ENCODE data around the gene RNF6. TPM values are rescaled to one million over a fixed set of nuclear protein-coding genes. Genes with fewer than 3 reads are reported as not detected.

RNF6 gene
- total and polyA plus RNA-seq, 2 experiments from 2014 or later, result 43.7 to 50.6 TPM

DNA sequence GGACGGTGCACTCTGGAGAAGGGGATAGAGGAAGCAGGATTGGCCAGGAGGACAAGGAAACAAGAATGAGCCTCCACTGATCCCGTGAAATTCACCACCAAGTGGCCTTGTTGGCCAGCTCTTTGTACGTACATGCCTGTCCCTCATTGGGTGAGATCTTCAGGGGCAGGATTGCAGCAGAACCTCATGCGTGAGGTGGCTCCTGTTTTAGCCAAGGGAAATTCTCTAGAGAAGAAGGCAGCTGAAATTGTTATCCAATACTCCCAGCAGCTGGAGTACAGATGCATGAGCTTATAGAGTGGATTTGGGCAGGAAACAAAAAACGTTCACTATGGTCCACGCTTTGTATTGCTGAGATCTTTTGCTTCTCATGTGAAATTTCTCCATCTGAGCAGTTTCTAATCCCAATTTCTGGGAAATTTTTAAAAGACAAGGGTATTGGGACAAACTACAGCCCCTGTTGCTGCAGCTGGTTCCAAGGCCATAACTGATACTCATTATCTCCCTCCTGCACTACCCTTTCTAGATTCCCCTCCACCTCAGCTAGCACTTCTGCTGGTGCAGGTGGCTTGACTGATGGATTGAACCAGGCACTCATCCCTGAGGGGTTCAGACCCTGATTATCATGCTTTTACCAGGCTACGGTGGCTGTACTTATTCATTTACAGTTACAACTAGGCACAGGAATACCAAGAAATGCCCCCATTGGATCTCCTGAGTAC lies 3.9 kb upstream of the RNF6 start:
- H4K20me1 ChIP-seq (ENCODE audit: insufficient read depth), result no peaks in the 10 kb centered on the region
- H3K27me3 ChIP-seq (replicated peaks; ENCODE audit: insufficient read depth), result no peaks in the 10 kb centered on the region
- in situ Hi-C loops (cut with MboI), result no loop called here
- H3K79me2 ChIP-seq (ENCODE audit: insufficient read depth), result peaks cover 4% of the 10 kb centered on the region
- no peaks in the 10 kb centered on the region for H3K9me2 ChIP-seq (ENCODE audit: insufficient read depth)
- TF ChIP-seq EZH2phosphoT487 (IDR thresholded peaks at IDR 0.05; ENCODE audit: insufficient read depth, low read depth) (no peak), EZH2 (IDR thresholded peaks at IDR 0.05; ENCODE audit: insufficient read depth, poor library complexity, severe bottlenecking) (no peak)
- WGBS, 2 experiments (ENCODE audit: low coverage in 1 of 2, low lambda C conversion rate in 2 of 2, missing lambda C conversion rate in 2 of 2), result 27 to 29% methylated on average over 7 of the region's 7 CpGs
- 0 out of 2 replicates have a peak, but pooled peaks cover 3% of the 10 kb centered on the region for H3K4me1 ChIP-seq (ENCODE audit: insufficient read depth)
- no peak overlapping the region for H3K9ac ChIP-seq
- H3F3A ChIP-seq (ENCODE audit: insufficient read depth), result peaks cover 15% of the 10 kb centered on the region
- H3K36me3 ChIP-seq (ENCODE audit: low read depth), result no peaks in the 10 kb centered on the region
- H3K27ac ChIP-seq, result no peak overlapping the region
- no peak overlapping the region for H3K4me3 ChIP-seq
- no peak for DNase-seq
- H2AFZ ChIP-seq, result no peak overlapping the region
- H3K4me2 ChIP-seq (ENCODE audit: unreplicated experiment), result no peak overlapping the region
- H3K9me3 ChIP-seq (ENCODE audit: low read depth), result no peaks in the 10 kb centered on the region

DNA sequence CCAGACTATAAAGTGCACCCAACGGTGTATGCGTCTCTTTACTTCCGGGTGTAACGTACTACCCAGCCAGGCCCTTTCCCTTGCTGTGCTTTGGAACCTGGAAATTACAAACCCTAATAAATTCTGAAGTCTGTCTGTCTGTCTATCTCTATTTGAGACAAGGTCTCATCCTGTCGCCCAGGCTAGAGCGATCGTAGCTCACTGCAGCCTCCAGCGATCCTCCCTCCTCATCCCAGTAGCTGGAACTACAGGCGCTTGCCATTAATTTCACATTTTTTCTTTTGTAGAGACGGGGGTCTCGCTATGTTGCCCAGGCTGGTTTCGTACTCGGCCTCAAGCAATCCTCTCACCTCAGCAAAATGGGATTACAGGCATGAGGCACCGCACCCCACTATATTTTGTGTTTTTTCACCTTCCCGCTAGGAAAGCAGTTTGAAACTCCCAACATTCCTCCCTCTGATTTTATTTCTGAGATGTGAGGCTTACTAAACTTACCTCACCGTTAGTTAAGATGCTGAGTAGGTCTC lies 469 bp upstream of the RNF6 start:
- Histone ChIP-seq H4K20me1 (ENCODE audit: insufficient read depth) (peaks cover 3% of the 10 kb centered on the region; the same call in 1 of the 2 replicates), H3K9me2 (ENCODE audit: insufficient read depth) (peaks cover 3% of the 10 kb centered on the region), H2AFZ (peak overlapping the region; percentile 99), H3F3A (ENCODE audit: insufficient read depth) (peaks cover 34% of the 10 kb centered on the region), H3K9me3 (ENCODE audit: low read depth) (no peaks in the 10 kb centered on the region), H3K4me1 (ENCODE audit: insufficient read depth) (peaks cover 23% of the 10 kb centered on the region), H3K79me2 (ENCODE audit: insufficient read depth) (peaks cover 34% of the 10 kb centered on the region), H3K9ac (peak overlapping the region; percentile 98), H3K27me3 (replicated peaks; ENCODE audit: insufficient read depth) (no peaks in the 10 kb centered on the region), H3K4me3 (peak overlapping the region; percentile 80), H3K27ac (peak overlapping the region; percentile 97), H3K4me2 (ENCODE audit: unreplicated experiment) (peak overlapping the region; percentile 100), H3K36me3 (ENCODE audit: low read depth) (peaks cover 25% of the 10 kb centered on the region)
- WGBS, 2 experiments (ENCODE audit: low coverage in 1 of 2, low lambda C conversion rate in 2 of 2, missing lambda C conversion rate in 2 of 2), result 12 to 16% methylated on average over 15 to 16 of the region's 16 CpGs
- no peak for TF ChIP-seq EZH2 (IDR thresholded peaks at IDR 0.05; ENCODE audit: insufficient read depth, poor library complexity, severe bottlenecking)
- TF ChIP-seq EZH2phosphoT487 (IDR thresholded peaks at IDR 0.05; ENCODE audit: insufficient read depth, low read depth), result no peak
- no peak for DNase-seq
- in situ Hi-C loops (cut with MboI), result no loop called here

DNA sequence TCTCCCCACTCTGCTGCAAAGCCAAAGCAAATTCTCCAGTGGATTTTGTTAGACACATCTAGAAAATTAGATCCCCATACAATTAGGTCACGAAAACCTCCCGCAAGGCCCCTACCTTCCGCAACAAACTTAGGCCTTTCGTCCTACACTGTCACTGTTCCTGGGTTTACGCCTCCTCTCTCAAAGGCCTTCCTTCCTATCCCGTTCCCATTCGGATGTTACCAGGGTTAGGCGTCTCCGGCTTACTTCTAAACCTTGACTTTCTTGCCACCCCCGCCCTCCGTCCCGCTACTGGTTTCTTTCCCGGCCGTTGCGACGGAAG lies 754 bp downstream of the RNF6 start:
- Histone ChIP-seq H3K79me2 (ENCODE audit: insufficient read depth) (peaks cover 34% of the 10 kb centered on the region), H3K36me3 (ENCODE audit: low read depth) (peaks cover 37% of the 10 kb centered on the region), H3K27ac (peak overlapping the region; percentile 97), H2AFZ (peak overlapping the region; percentile 99), H3K4me2 (ENCODE audit: unreplicated experiment) (peak overlapping the region; percentile 100), H3K4me3 (peak overlapping the region; percentile 80), H3K9me2 (ENCODE audit: insufficient read depth) (peaks cover 3% of the 10 kb centered on the region), H3K9ac (peak overlapping the region; percentile 98), H4K20me1 (ENCODE audit: insufficient read depth) (peaks cover 3% of the 10 kb centered on the region; the same call in 1 of the 2 replicates), H3K4me1 (ENCODE audit: insufficient read depth) (peaks cover 23% of the 10 kb centered on the region), H3K9me3 (ENCODE audit: low read depth) (no peaks in the 10 kb centered on the region), H3K27me3 (replicated peaks; ENCODE audit: insufficient read depth) (no peaks in the 10 kb centered on the region), H3F3A (ENCODE audit: insufficient read depth) (peaks cover 34% of the 10 kb centered on the region)
- in situ Hi-C loops (cut with MboI), result no loop called here
- TF ChIP-seq EZH2phosphoT487 (IDR thresholded peaks at IDR 0.05; ENCODE audit: insufficient read depth, low read depth) (no peak), EZH2 (IDR thresholded peaks at IDR 0.05; ENCODE audit: insufficient read depth, poor library complexity, severe bottlenecking) (no peak)
- WGBS, 2 experiments (ENCODE audit: low coverage in 1 of 2, low lambda C conversion rate in 2 of 2, missing lambda C conversion rate in 2 of 2), result 1 to 4% methylated on average over 16 of the region's 16 CpGs
- no peak for DNase-seq

DNA sequence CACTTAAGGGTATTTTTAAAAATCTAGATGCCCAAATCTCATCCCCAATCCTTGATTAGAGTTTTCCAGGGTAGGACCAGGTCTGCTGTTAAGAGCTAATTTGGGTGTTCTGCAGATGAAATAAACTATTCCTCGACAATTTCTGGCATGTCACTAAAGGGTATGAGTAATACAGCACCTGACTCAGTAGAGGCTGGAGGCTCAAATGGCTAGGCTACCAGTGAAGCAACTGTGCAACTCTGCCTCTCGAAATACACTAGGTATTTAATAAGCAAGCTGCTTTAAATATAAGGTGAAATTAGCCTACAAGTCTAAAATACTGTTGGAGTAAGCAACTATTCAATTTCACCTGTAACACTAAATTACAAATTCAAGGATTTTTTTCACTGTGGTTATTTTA lies 1.5 kb downstream of the RNF6 start:
- Histone ChIP-seq H3K9ac (peak overlapping the region; percentile 98), H4K20me1 (ENCODE audit: insufficient read depth) (peaks cover 3% of the 10 kb centered on the region; the same call in 1 of the 2 replicates), H3K4me1 (ENCODE audit: insufficient read depth) (peaks cover 23% of the 10 kb centered on the region), H3K36me3 (ENCODE audit: low read depth) (peaks cover 44% of the 10 kb centered on the region), H2AFZ (no peak overlapping the region; the same call in 1 of the 2 replicates), H3K4me2 (ENCODE audit: unreplicated experiment) (peak overlapping the region; percentile 100), H3K27me3 (replicated peaks; ENCODE audit: insufficient read depth) (no peaks in the 10 kb centered on the region), H3K27ac (peak overlapping the region; percentile 97), H3F3A (ENCODE audit: insufficient read depth) (peaks cover 34% of the 10 kb centered on the region), H3K9me2 (ENCODE audit: insufficient read depth) (peaks cover 3% of the 10 kb centered on the region), H3K79me2 (ENCODE audit: insufficient read depth) (peaks cover 34% of the 10 kb centered on the region), H3K9me3 (ENCODE audit: low read depth) (no peaks in the 10 kb centered on the region), H3K4me3 (peak overlapping the region; percentile 80)
- no peak for TF ChIP-seq EZH2 (IDR thresholded peaks at IDR 0.05; ENCODE audit: insufficient read depth, poor library complexity, severe bottlenecking)
- TF ChIP-seq EZH2phosphoT487 (IDR thresholded peaks at IDR 0.05; ENCODE audit: insufficient read depth, low read depth), result no peak
- 41 to 52% methylated on average over 2 of the region's 2 CpGs for WGBS, 2 experiments (ENCODE audit: low coverage in 1 of 2, low lambda C conversion rate in 2 of 2, missing lambda C conversion rate in 2 of 2)
- peak; percentile 75 for DNase-seq
- in situ Hi-C loops (cut with MboI), result no loop called here

All from GM23248 (cell line).